ENCODE results near the gene SPOCK3.

DNA sequence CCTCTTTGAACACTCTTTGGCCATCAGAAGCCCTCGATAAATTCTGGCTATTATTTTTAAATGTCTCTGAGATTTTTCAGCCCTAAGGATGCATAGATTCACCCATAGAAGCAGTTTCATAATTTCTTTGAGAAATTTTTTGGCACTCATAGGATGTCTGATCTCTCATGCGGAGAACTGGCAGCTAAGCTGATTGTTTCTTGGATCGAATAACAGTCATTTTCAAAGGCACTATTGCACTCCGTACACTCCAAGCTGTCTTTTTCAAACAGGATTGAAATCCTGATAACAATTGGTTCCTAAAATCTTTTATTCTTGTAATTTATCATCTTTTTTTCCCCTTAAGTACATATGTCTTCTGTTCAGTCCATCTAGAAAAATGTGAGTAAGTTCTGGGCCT lies 411.9 kb downstream of the SPOCK3 start:
- TF ChIP-seq YY1 (IDR thresholded peaks at IDR 0.05; ENCODE audit: insufficient read depth, insufficient read length) (no peak), ZNF274 (IDR thresholded peaks at IDR 0.05; ENCODE audit: low read depth, low read length) (no peak)

Measured in NT2/D1 (cell line).